ENCODE measurements around the gene C6orf47. TPM values are rescaled to one million over a fixed set of nuclear protein-coding genes. Genes with fewer than 3 reads are reported as not detected.

The C6orf47 gene
- total and polyA plus RNA-seq, 2 donors (not counting 3 experiments of a cell fraction or from before 2014, with no cell fraction given): 5.8 to 12.8 TPM

DNA sequence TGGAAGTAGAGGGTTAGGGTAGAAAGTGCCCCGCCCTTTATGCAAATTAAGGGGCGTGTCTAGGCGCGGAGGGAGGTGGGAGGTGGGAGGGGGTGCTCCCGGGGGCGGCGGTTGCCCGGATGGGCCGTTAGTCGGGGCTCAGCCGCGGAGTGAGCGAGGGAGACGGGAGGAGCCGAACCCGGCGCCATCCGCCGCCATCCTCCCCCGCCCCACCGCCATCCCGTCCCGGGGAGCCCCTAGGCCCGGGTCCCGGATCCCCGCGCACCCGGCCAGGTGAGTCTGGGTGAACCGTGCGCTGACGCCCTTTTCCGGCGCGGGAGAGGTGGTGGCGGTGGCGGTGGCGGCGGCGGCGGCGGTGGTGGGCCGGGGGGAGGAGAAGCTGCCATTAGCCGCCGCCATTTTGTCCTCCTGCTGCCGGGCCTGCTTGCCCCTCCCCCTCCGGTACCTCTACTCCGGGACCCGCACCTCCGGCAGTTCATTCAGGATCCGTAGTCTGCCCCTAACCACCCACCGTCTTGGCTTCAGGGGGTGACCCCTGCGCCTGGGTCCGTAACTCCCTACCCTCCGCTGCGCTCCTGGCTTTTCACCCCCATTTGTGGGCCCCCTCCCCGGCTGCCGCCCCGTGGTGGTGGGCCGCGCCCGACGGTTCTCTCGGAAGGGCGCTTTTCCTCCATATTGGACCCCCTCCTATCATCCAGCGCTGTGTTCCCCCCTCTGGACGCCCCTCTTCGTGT lies 39.8 kb downstream of the C6orf47 start, which contains the start of gene PRRC2A:
PRRC2A (plus strand) TSS at position 130 of the 734 bp plus-strand sequence. CDS start 2,075 bp downstream, outside the sequence.
- Histone ChIP-seq H3K36me3 (ENCODE audit: control insufficient read depth in 2 of 2, extremely low read depth in 1 of 2, insufficient read depth in 2 of 2, low read length in 2 of 2) (peaks cover 15 to 21% of the 10 kb centered on the region in 2 experiments), H3K79me2 (ENCODE audit: control insufficient read depth, insufficient read depth, low read length) (peaks cover 48% of the 10 kb centered on the region), H3K9ac (replicated peaks; ENCODE audit: extremely low read depth, insufficient read depth, low read length) (peak within 1 kb of the TSS; percentile 99), H3K27ac (ENCODE audit: insufficient read depth, low read depth, low read length) (peak within 1 kb of the TSS; percentile 95), H3K9me1 (replicated peaks; ENCODE audit: control insufficient read depth, extremely low read depth, insufficient read depth, low read length) (no peaks in the 10 kb centered on the region), H3K4me2 (ENCODE audit: insufficient read depth, low read length) (peak within 1 kb of the TSS; percentile 92), H3K4me1 (ENCODE audit: control insufficient read depth, extremely low read depth, insufficient read depth, low read length) (peaks cover 13% of the 10 kb centered on the region), H3K9me3 (replicated peaks; ENCODE audit: control insufficient read depth, insufficient read depth, low read length) (no peaks in the 10 kb centered on the region), H3K4me3 (replicated peaks in 1 of 3; ENCODE audit: insufficient read depth in 1 of 3, low read depth in 1 of 3, low read length in 3 of 3) (peak within 1 kb of the TSS; percentile 80 to 99 (median 95)), H4K20me1 (replicated peaks; ENCODE audit: control insufficient read depth, extremely low read depth, insufficient read depth, low read length) (no peaks in the 10 kb centered on the region), H3K27me3 (ENCODE audit: control insufficient read depth in 2 of 2, insufficient read depth in 2 of 2, low read length in 2 of 2) (no peaks in the 10 kb centered on the region), H2AFZ (ENCODE audit: low read depth, low read length) (peak within 1 kb of the TSS; percentile 65)
- BruUV-seq (replicated peaks): no TSS peak
- CTCF ChIA-PET: interaction anchor here (0.9 to 3.9 kb wide), 4 partner anchors 19 to 70 kb away, joined by 3 to 18 read pairs (median 4); partner anchors contain the start of gene BAG6
- POLR2A ChIA-PET: interaction anchor here (1.1 to 2.2 kb wide), 4 partner anchors 13 to 78 kb away, joined by 3 to 4 read pairs (median 3); partner anchors contain the start of gene C6orf47
- TF ChIP-seq FOS (IDR thresholded peaks at IDR 0.05; ENCODE audit: borderline replicate concordance, insufficient read depth, low read length): no peak
- peak; percentile 32 for TF ChIP-seq MYC (IDR thresholded peaks at IDR 0.05; ENCODE audit: low read depth, low read length)
- no peak for TF ChIP-seq EZH2 (IDR thresholded peaks at IDR 0.05; ENCODE audit: borderline replicate concordance, low read depth, low read length, severe bottlenecking)
- TF ChIP-seq CTCF (IDR thresholded peaks at IDR 0.05; ENCODE audit: extremely low read depth in 1 of 2, insufficient read depth in 1 of 2, low read depth in 1 of 2, low read length in 2 of 2): no peak
- peak; percentile 78 for TF ChIP-seq POLR2AphosphoS5 (IDR thresholded peaks at IDR 0.05; ENCODE audit: insufficient read depth, low read depth, low read length)
- peak; percentile 86 for TF ChIP-seq POLR2A (IDR thresholded peaks at IDR 0.05; ENCODE audit: low read depth, low read length)
- TF ChIP-seq JUN (IDR thresholded peaks at IDR 0.05; ENCODE audit: borderline replicate concordance, insufficient read depth, insufficient read length, low read depth): no peak
- TF ChIP-seq MAX (IDR thresholded peaks at IDR 0.05; ENCODE audit: insufficient read depth, insufficient read length): no peak
- no peak for TF ChIP-seq GATA2 (IDR thresholded peaks at IDR 0.05; ENCODE audit: insufficient read depth, insufficient read length, low read depth, low read length)
- DNase-seq (ENCODE audit: low read depth, low spot score) (no peak), FAIRE-seq (peak; percentile 38)
- dilution Hi-C loops (cut with MboI; ENCODE audit: extremely low pct_ligation_motif_present, low sequenced_read_pairs): no loop called here
- intact Hi-C loops (cut with micrococcal nuclease): loop anchor here (1.0 to 5.0 kb wide), 10 partner anchors 32 to 243 kb away; partner anchors contain the start of genes ABHD16A, BAG6, DDX39B and HSPA1B

Data from endothelial cell of umbilical vein (primary cell).